H9 (cell line): Measurements from ENCODE around the gene NOD1. TPM values are rescaled to one million over a fixed set of nuclear protein-coding genes. Genes with fewer than 3 reads are reported as not detected.

Source experiments
- DNase-seq: peaks from one replicate; pipeline ENCODE4 v3.0.0-alpha.2; 2017
- H2AFZ ChIP-seq: one replicate; pipeline ENCODE4 v1.6.1; 2013; ENCODE audit warnings: mild to moderate bottlenecking, low read length, control low read depth, moderate library complexity
- H2AK5ac ChIP-seq: 2 replicates; pipeline ENCODE4 v1.6.1; 2013; ENCODE audit warnings: low read length, control low read depth, mixed read lengths; ENCODE audit not compliant: insufficient read length
- H2BK120ac ChIP-seq: one replicate; pipeline ENCODE4 v1.6.1; 2013; ENCODE audit warnings: low read depth, mild to moderate bottlenecking, low read length, control low read depth, inconsistent platforms; ENCODE audit not compliant: poor library complexity, severe bottlenecking
- H2BK12ac ChIP-seq: 2 replicates; pipeline ENCODE4 v1.6.1; 2013; ENCODE audit warnings: low read length, control low read depth, mixed read lengths, low read depth; ENCODE audit not compliant: insufficient read length
- H2BK15ac ChIP-seq: 2 replicates; pipeline ENCODE4 v1.6.1; 2013; ENCODE audit warnings: low read depth, low read length, control low read depth
- H2BK20ac ChIP-seq: one replicate; pipeline ENCODE4 v1.6.1; 2013; ENCODE audit warnings: low read depth, mild to moderate bottlenecking, low read length, control low read depth, inconsistent platforms; ENCODE audit not compliant: poor library complexity, severe bottlenecking
- H2BK5ac ChIP-seq: 2 replicates; pipeline ENCODE4 v1.6.1; 2013; ENCODE audit warnings: low read length, control low read depth, mixed read lengths; ENCODE audit not compliant: insufficient read length
- H3K14ac ChIP-seq: 2 replicates; pipeline ENCODE4 v1.6.1; 2013; ENCODE audit warnings: low read length, control low read depth; ENCODE audit not compliant: insufficient read depth
- H3K18ac ChIP-seq: 2 replicates; pipeline ENCODE4 v1.6.1; 2013; ENCODE audit warnings: low read depth, mild to moderate bottlenecking, mixed read lengths, low read length, control low read depth; ENCODE audit not compliant: insufficient read length
- H3K23ac ChIP-seq: 2 replicates; pipeline ENCODE4 v1.6.1; 2013; ENCODE audit warnings: low read length, control low read depth, mixed read lengths, low read depth; ENCODE audit not compliant: insufficient read length
- H3K23me2 ChIP-seq: 2 replicates; pipeline ENCODE4 v1.6.1; 2013; ENCODE audit warnings: low read depth, mild to moderate bottlenecking, mixed read lengths, low read length, control low read depth; ENCODE audit not compliant: insufficient read length, poor library complexity, severe bottlenecking
- H3K27ac ChIP-seq: 2 replicates; pipeline ENCODE4 v1.5.1; 2013; ENCODE audit warnings: low read length, control low read depth, mixed read lengths, low read depth; ENCODE audit not compliant: insufficient read length
- H3K27me3 ChIP-seq: 2 replicates; pipeline ENCODE4 v1.6.1; 2013; ENCODE audit warnings: low read length, control low read depth, inconsistent platforms; ENCODE audit not compliant: insufficient read depth
- H3K4ac ChIP-seq: 2 replicates; pipeline ENCODE4 v1.6.1; 2013; ENCODE audit warnings: low read depth, mild to moderate bottlenecking, control low read depth, inconsistent platforms, low read length, moderate library complexity
- H3K4me1 ChIP-seq: 2 replicates; pipeline ENCODE4 v1.6.1; 2013; ENCODE audit warnings: low read length, control low read depth, inconsistent platforms; ENCODE audit not compliant: insufficient read depth
- H3K4me2 ChIP-seq: 2 replicates; pipeline ENCODE4 v1.6.1; 2013; ENCODE audit warnings: low read length, control low read depth, mixed read lengths; ENCODE audit not compliant: insufficient read length, insufficient read depth
- H3K56ac ChIP-seq: 2 replicates; pipeline ENCODE4 v1.6.1; 2013; ENCODE audit warnings: low read depth, mild to moderate bottlenecking, mixed read lengths, low read length, control low read depth; ENCODE audit not compliant: insufficient read length
- H3K79me1 ChIP-seq: 2 replicates; pipeline ENCODE4 v1.6.1; 2013; ENCODE audit warnings: low read depth, mild to moderate bottlenecking, moderate library complexity, low read length, control low read depth, inconsistent platforms; ENCODE audit not compliant: insufficient read depth, poor library complexity, severe bottlenecking
- H3K79me2 ChIP-seq: 2 replicates; pipeline ENCODE4 v1.6.1; 2013; ENCODE audit warnings: low read length, control low read depth, inconsistent platforms; ENCODE audit not compliant: insufficient read depth
- H3K9ac ChIP-seq: 2 replicates; pipeline ENCODE4 v1.6.1; 2013; ENCODE audit warnings: low read length, control low read depth, mixed read lengths; ENCODE audit not compliant: insufficient read length; ENCODE audit errors: extremely low read depth
- H3K9me3 ChIP-seq: one replicate; pipeline ENCODE4 v1.6.1; 2013; ENCODE audit warnings: low read depth, low read length, inconsistent platforms; ENCODE audit not compliant: control insufficient read depth
- H3T11ph ChIP-seq: one replicate; pipeline ENCODE4 v1.6.1; 2013; ENCODE audit warnings: mild to moderate bottlenecking, low read length, control low read depth, inconsistent platforms
- H4K20me1 ChIP-seq: one replicate; pipeline ENCODE4 v1.6.1; 2013; ENCODE audit not compliant: control insufficient read depth, insufficient read length, insufficient read depth
- H4K5ac ChIP-seq: 2 replicates; pipeline ENCODE4 v1.6.1; 2013; ENCODE audit warnings: low read depth, mild to moderate bottlenecking, mixed read lengths, low read length, control low read depth; ENCODE audit not compliant: insufficient read length
- H4K8ac ChIP-seq: replicated peaks from 2 replicates; pipeline ENCODE4 v1.6.1; 2013; ENCODE audit warnings: low read length, control low read depth, mixed read lengths, low read depth; ENCODE audit not compliant: insufficient read length
- H4K91ac ChIP-seq: 2 replicates; pipeline ENCODE4 v1.6.1; 2013; ENCODE audit warnings: low read depth, mild to moderate bottlenecking, moderate library complexity, mixed read lengths, low read length, control low read depth; ENCODE audit not compliant: insufficient read length
- H3K27ac Mint-ChIP-seq, 3 experiments: 2 replicates in 2 of 3; 3 replicates in 1 of 3; pipeline ENCODE4 v1.8.0; 2020 to 2021; ENCODE audit warnings: mixed read lengths in 3 of 3, mild to moderate bottlenecking in 1 of 3, moderate library complexity in 1 of 3
- H3K27me3 Mint-ChIP-seq: 2 replicates; pipeline ENCODE4 v1.8.0; 2021; ENCODE audit warnings: low read depth, mild to moderate bottlenecking, moderate library complexity, mixed read lengths
- H3K36me3 Mint-ChIP-seq, 3 experiments: 2 replicates in 2 of 3; 3 replicates in 1 of 3; pipeline ENCODE4 v1.8.0; 2020 to 2021; ENCODE audit warnings: low read depth in 3 of 3, mixed read lengths in 3 of 3; ENCODE audit not compliant: insufficient read depth in 1 of 3
- H3K4me1 Mint-ChIP-seq, 2 experiments: 2 replicates each; pipeline ENCODE4 v1.8.0; 2020; ENCODE audit warnings: mixed read lengths in 2 of 2
- H3K4me3 Mint-ChIP-seq, 2 experiments: 2 replicates in 1 of 2; 3 replicates in 1 of 2; pipeline ENCODE4 v1.8.0; 2020 to 2021; ENCODE audit warnings: mild to moderate bottlenecking in 2 of 2, mixed read lengths in 2 of 2, moderate library complexity in 1 of 2
- H3K9me3 Mint-ChIP-seq, 2 experiments: 2 replicates in 1 of 2; 3 replicates in 1 of 2; pipeline ENCODE4 v1.8.0; 2020; ENCODE audit warnings: mild to moderate bottlenecking in 2 of 2, mixed read lengths in 2 of 2, moderate library complexity in 1 of 2
- WGBS: extraction: QIAGEN DNeasy Blood & Tissue Kit; methylation state at CpG from one replicate; pipeline ENCODE4 v1.1.7; 2013; ENCODE audit warnings: missing lambda C conversion rate, low lambda C conversion rate, mixed read lengths; ENCODE audit not compliant: insufficient read length; ENCODE audit errors: extremely low coverage; 5-methylcytosine and 5-hydroxymethylcytosine counted together
- total RNA-seq: library from RNA; stranded (reverse); gene quantifications from 2 replicates; pipeline ENCODE4 v1.2.1, GENCODE V29; 2021
- TF ChIP-seq, protein P1 (sequence below): fragments of 200-600 bp; sonication (generic); conservative IDR thresholded peaks from 3 replicates; pipeline ENCODE4 v1.8.0; 2021; ENCODE audit warnings: antibody characterized with exemption, mild to moderate bottlenecking

Gene NOD1
- total RNA-seq, 1 experiment from 2014 or later, result 5.3 TPM

DNA sequence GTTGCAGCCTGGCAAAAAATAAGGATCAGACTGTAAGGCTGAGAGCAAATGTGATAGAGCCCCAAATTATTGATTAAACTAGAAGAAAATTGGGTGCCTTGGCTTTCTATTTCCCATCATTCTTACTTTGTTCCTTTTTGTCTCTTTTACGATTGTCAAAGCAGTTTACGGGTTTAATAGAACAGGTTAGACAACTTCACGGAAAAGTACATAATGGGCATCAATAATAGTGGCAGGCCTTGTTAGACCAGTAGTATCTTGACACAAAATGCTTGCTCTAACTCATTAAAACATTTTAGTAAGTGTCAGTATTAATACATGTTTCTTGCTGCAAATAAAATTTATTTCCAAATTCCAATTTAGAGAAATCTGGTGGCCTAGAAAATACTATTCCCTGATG is 40.5 kb upstream of the NOD1 start:
- no peak overlapping the region for H2BK120ac ChIP-seq
- H3K4ac ChIP-seq, result no peak overlapping the region
- no peak overlapping the region for H3K9ac ChIP-seq
- no peaks in the 10 kb centered on the region for H3K23me2 ChIP-seq
- DNase-seq, result no peak
- H3K9me3 ChIP-seq, result no peaks in the 10 kb centered on the region
- H3K23ac ChIP-seq, result no peak overlapping the region
- H3K18ac ChIP-seq, result no peak overlapping the region
- no peaks in the 10 kb centered on the region for H3K27me3 ChIP-seq
- H3K14ac ChIP-seq, result no peak overlapping the region
- no peaks in the 10 kb centered on the region for H3K79me1 ChIP-seq
- no peak overlapping the region for H4K91ac ChIP-seq
- no peak overlapping the region for H2AFZ ChIP-seq
- Mint-ChIP-seq H3K27ac (no peak overlapping the region), H3K36me3 (no peaks in the 10 kb centered on the region), H3K4me3 (no peak overlapping the region), H3K4me1 (peaks cover 10 to 12% of the 10 kb centered on the region in 2 experiments), H3K27me3 (no peaks in the 10 kb centered on the region), H3K9me3 (no peaks in the 10 kb centered on the region)
- TF ChIP-seq, protein P1, sequence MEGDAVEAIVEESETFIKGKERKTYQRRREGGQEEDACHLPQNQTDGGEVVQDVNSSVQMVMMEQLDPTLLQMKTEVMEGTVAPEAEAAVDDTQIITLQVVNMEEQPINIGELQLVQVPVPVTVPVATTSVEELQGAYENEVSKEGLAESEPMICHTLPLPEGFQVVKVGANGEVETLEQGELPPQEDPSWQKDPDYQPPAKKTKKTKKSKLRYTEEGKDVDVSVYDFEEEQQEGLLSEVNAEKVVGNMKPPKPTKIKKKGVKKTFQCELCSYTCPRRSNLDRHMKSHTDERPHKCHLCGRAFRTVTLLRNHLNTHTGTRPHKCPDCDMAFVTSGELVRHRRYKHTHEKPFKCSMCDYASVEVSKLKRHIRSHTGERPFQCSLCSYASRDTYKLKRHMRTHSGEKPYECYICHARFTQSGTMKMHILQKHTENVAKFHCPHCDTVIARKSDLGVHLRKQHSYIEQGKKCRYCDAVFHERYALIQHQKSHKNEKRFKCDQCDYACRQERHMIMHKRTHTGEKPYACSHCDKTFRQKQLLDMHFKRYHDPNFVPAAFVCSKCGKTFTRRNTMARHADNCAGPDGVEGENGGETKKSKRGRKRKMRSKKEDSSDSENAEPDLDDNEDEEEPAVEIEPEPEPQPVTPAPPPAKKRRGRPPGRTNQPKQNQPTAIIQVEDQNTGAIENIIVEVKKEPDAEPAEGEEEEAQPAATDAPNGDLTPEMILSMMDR, result no peak
- no peak overlapping the region for H2BK12ac ChIP-seq
- no peak overlapping the region for H3K56ac ChIP-seq
- H3K4me2 ChIP-seq, result no peak overlapping the region
- H4K5ac ChIP-seq, result no peak overlapping the region
- no peaks in the 10 kb centered on the region for H4K20me1 ChIP-seq
- no peak overlapping the region for H3T11ph ChIP-seq
- H3K27ac ChIP-seq, result no peak overlapping the region
- no peaks in the 10 kb centered on the region; the same call in 1 of the 2 replicates for H3K4me1 ChIP-seq
- H4K8ac ChIP-seq, result no peak overlapping the region
- H3K79me2 ChIP-seq, result no peaks in the 10 kb centered on the region
- no peak overlapping the region for H2BK15ac ChIP-seq
- H2BK5ac ChIP-seq, result no peak overlapping the region
- WGBS, result no CpG with 5 or more reads among the region's 3 CpGs
- no peak overlapping the region for H2AK5ac ChIP-seq
- H2BK20ac ChIP-seq, result no peak overlapping the region
